HG02973 (cell line): ENCODE results near the gene FCGR2B.
"Not testable (repeated sequence)": the region's sequence is repeated elsewhere in the genome, so short reads cannot be mapped to it uniquely, and the experiment has no call there.

Experiments used
- ATAC-seq: cut with Tn5 transposase; IDR thresholded peaks from one replicate; pipeline ENCODE4 v1.9.1; 2021; ENCODE audit warnings: moderate library complexity; ENCODE audit not compliant: unreplicated experiment

The FCGR2B gene

GRCh38 chr1:161647507-161648360, 15.2 kb upstream of the FCGR2B start:
- ATAC-seq: peak; percentile 63

- not testable (repeated sequence) for ATAC-seq
These were observed 9.4 kb upstream of the FCGR2B start for GRCh38 chr1:161653541-161653940.

DNA sequence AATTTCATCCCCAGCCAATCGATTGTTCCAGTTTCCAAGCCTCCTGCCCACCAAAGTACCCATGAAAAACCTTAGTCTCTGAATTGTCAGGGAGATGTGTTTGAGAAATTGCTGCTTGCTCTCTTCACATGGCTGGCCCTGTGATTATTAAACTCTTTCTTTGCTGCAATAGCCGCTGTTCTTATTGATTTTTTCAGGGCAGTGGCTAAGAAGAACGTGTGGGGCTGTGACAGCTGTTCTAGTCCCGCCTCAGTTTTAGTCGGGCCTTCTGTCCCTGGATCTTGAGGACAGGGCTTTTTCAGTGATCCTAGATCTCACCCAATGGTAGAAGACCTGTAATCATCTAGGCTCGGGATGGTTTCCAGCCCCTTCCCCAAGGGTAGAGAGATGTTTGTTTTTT, 9.0 kb upstream of the FCGR2B start:
- not testable (repeated sequence) for ATAC-seq

GRCh38 chr1:161658524-161658923, 4.4 kb upstream of the FCGR2B start:
- ATAC-seq: not testable (repeated sequence)

- ATAC-seq: not testable (repeated sequence)
These were observed 1.2 kb upstream of the FCGR2B start for GRCh38 chr1:161661660-161662311.

GRCh38 chr1:161663569-161663968, 626 bp downstream of the FCGR2B start:
- ATAC-seq: not testable (repeated sequence)

DNA sequence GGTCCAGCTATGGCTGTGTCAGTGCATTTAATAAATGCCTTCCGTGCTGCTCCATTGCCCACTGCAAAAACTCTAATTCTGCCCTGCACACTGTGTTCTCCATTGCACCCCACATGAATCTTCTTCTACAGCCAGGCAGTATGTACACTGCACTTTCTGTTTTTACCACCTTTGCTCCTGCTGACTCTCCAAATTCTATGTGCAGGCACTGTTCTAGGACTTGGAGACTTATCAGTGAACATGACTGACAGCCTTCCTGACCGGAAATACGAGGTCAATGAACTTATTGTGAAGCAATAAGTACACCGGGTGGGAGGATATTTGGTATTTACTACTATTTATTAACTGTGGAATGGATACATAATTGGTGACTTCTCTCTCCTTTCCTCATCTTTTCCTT, 1.7 kb downstream of the FCGR2B start:
- not testable (repeated sequence) for ATAC-seq

GRCh38 chr1:161671045-161672020, 8.4 kb downstream of the FCGR2B start:
- not testable (repeated sequence) for ATAC-seq

DNA sequence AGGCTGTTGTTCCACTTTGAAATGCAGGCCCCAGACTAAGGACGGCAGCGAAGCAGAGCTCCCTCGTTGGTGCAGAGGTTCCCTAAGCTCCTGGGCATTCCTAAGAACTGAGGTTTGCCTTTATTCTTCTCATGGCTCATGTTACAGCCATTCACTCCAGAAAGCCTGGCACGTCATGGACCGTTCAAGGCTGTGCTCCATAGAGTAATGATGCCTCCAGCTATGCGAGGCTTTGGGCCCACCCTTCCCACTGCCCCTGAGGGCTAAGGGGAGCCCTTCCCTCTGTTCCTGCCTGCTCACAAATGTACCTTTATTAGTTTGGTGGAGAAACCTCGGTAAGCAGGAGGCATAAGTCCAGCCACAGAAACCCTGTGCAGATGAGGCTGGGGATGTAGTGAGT, 10.5 kb downstream of the FCGR2B start:
- ATAC-seq: not testable (repeated sequence)

- not testable (repeated sequence) for ATAC-seq
These were observed 11.5 kb downstream of the FCGR2B start for GRCh38 chr1:161674447-161674846.

GRCh38 chr1:161674908-161675307, 12.0 kb downstream of the FCGR2B start:
- ATAC-seq: not testable (repeated sequence)

DNA sequence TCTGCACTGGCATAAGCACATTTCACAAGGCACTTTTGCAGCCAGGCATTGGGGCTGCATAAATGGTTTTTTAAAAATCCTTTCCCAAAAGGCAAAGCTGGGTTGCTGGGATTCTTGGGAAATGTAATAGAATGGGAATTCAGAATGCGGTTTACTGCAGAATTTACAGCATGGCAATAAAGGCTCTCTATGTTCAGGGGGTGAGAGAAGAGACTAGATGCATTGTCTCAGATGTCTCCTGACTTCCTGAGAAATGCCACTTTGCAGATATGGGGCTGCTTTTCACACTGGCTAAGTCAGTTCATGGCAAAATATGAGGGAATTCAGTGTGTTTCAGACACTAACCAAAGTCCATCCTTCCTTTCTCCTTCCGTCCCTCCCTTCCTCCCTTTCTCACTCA, 13.5 kb downstream of the FCGR2B start:
- no peak for ATAC-seq

DNA sequence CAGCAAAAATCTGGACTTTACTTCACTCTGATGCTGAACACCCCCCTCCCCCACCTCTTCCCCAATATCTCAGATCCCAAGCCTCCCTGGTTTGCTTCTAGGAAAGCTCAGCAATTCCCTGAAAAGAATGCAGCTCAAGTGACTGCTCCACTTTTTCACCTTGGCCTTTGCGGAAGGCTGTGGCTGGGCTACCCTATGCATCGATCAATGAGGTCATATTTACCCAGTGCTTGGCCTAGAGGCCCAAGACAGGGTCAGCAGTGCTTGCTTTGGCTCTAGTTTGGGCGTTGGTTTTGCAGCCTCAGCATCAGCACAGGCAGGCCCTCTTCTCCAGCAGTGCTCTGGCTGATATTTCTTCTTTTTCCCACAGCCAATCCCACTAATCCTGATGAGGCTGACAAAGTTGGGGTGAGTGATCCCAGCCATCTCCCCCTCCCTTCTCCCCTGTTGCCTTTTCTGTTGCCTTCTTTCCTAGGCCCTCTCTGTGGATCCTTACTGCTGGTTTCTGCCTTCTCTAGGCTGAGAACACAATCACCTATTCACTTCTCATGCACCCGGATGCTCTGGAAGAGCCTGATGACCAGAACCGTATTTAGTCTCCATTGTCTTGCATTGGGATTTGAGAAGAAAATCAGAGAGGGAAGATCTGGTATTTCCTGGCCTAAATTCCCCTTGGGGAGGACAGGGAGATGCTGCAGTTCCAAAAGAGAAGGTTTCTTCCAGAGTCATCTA, 14.2 kb downstream of the FCGR2B start:
- ATAC-seq: no peak

GRCh38 chr1:161678500-161678899, 15.6 kb downstream of the FCGR2B start:
- no peak for ATAC-seq

- ATAC-seq: no peak
These were observed 18.9 kb downstream of the FCGR2B start for GRCh38 chr1:161681879-161682278.

- ATAC-seq: no peak
These were observed 26.0 kb downstream of the FCGR2B start for GRCh38 chr1:161688946-161689345.

- ATAC-seq: no peak
These were observed 28.9 kb downstream of the FCGR2B start for GRCh38 chr1:161691846-161692245.

DNA sequence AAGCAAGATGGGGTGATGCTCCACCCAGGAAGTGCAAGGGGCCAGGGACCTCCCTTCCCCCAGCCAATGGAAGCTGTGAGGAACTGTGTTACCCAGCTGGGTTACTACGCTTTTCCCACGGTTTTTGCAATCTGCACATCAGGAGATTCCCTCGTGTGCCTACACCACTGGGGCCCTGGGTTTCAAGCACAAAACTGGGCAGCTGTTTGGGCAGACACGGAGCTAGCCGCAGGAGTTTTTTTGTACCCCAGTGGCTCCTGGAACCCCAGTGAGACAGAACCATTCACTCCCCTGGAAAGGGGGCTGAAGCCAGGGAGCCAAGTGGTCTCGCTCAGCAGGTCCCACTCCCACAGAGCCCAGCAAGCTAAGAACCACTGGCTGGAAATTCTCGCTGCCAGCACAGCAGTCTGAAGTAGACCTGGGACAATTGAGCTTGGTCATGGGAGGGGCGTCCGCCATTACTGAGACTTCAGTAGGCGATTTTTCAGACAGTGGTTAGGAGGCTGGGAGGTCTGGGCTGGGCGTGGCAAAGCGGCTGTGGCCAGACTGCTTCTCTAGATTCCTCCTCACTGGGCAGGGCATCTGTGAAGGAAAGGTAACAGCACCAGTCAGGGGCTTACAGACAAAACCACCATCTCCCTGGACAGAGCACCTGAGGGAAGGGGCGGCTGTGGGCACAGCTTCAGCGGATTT, 30.2 kb downstream of the FCGR2B start:
- not testable (repeated sequence) for ATAC-seq

GRCh38 chr1:161698302-161698701, 35.4 kb downstream of the FCGR2B start:
- not testable (repeated sequence) for ATAC-seq

DNA sequence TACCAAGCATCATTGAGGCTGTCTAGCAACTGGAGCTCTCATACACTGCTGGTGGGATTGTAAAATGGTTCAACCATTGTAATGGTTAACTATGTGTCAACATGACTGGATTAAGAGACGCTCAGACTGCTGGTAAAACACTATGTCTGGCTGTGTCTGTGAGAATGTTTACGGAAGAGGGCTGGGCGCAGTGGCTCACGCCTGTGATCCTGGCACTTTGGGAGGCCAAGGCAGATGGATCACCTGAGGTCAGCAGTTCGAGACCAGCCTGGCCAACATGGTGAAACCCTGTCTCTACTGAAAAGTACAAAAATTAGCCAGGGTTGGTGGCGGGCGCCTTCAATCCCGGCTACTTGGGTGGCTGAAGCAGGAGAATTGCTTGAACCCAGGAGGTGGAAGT, 39.3 kb downstream of the FCGR2B start:
- ATAC-seq: no peak
